HepG2 (cell line): ENCODE data around the gene FAM221A. TPM values are rescaled to one million over a fixed set of nuclear protein-coding genes. Genes with fewer than 3 reads are reported as not detected.

Experiments used
- ATAC-seq: fragments of 200-7000 bp; cut with Tn5 transposase; 3 replicates; pipeline ENCODE4 v1.9.1; 2020; ENCODE audit warnings: mild to moderate bottlenecking, moderate library complexity
- BruUV-seq: library from RNA; stranded (reverse); fragments of 400-500 nt; replicated peaks from 2 replicates; lab custom pipeline; 2021; lab: Mats Ljungman, UMichigan
- CTCF ChIA-PET: fragments of 300-600 bp; formaldehyde crosslinking; extraction: SDS; loops from one replicate; lab custom pipeline; 2021; ENCODE audit warnings: low total read pairs, inconsistent platforms, low intra/inter-chr PET ratio; lab: Yijun Ruan, JAX
- POLR2A ChIA-PET: fragments of 350-600 bp; sonication (Branson Sonifier 250); formaldehyde crosslinking; loops from one replicate; lab custom pipeline; 2020; ENCODE audit warnings: antibody characterized with exemption, inconsistent platforms; lab: Yijun Ruan, JAX
- DNase-seq: peaks from one replicate; pipeline ENCODE4 v3.0.0-alpha.2; 2015; ENCODE audit warnings: low spot score
- FAIRE-seq: peaks from 3 replicates; lab custom pipeline; 2011; peaks lifted over from hg19 to GRCh38; lab: Jason Lieb, UNC
- H2AFZ ChIP-seq: one replicate; pipeline ENCODE4 v1.6.1; 2011; ENCODE audit warnings: low read length, inconsistent platforms
- H3K27ac ChIP-seq: fragments of 300-600 bp; 3 replicates; pipeline ENCODE4 v1.8.0; 2011; ENCODE audit warnings: mixed run types, mild to moderate bottlenecking, mixed read lengths, low read length, inconsistent platforms; ENCODE audit not compliant: insufficient read depth; ENCODE audit errors: extremely low read length
- H3K27me3 ChIP-seq, 2 experiments: fragments of 200-600 bp in 1 of 2; 2 replicates in 1 of 2; 3 replicates in 1 of 2; pipeline versions ENCODE4 v1.6.0 to v1.8.0; 2011; ENCODE audit warnings: low read length in 2 of 2, mild to moderate bottlenecking in 2 of 2, moderate library complexity in 2 of 2, inconsistent platforms in 1 of 2; ENCODE audit not compliant: insufficient read depth in 2 of 2, control insufficient read depth in 1 of 2
- H3K36me3 ChIP-seq, 2 experiments: fragments of 200-600 bp in 1 of 2; replicated peaks in 1 of 2; 2 replicates in 1 of 2; 3 replicates in 1 of 2; pipeline versions ENCODE4 v1.5.1 to v1.8.0; 2011; ENCODE audit warnings: low read length in 2 of 2, inconsistent platforms in 1 of 2; ENCODE audit not compliant: insufficient read depth in 2 of 2, control insufficient read depth in 1 of 2
- H3K4me1 ChIP-seq: 2 replicates; pipeline ENCODE4 v1.5.1; 2012; ENCODE audit warnings: low read length, inconsistent platforms; ENCODE audit not compliant: insufficient read depth
- H3K4me2 ChIP-seq: 2 replicates; pipeline ENCODE4 v1.6.0; 2011; ENCODE audit warnings: low read depth, low read length, inconsistent platforms
- H3K4me3 ChIP-seq, 3 experiments: fragments of 200-600 bp in 1 of 3; sonication (generic), shearing (Covaris generic) in 1 of 3; replicated peaks in 1 of 3; 2 replicates each; pipeline ENCODE4 v1.5.1; 2011 to 2016; ENCODE audit warnings: low read length in 3 of 3, inconsistent platforms in 2 of 3, low read depth in 2 of 3, mild to moderate bottlenecking in 2 of 3, control low read depth in 1 of 3, mixed read lengths in 1 of 3; ENCODE audit not compliant: insufficient read depth in 1 of 3
- H3K79me2 ChIP-seq: one replicate; pipeline ENCODE4 v1.6.1; 2011; ENCODE audit warnings: low read length, inconsistent platforms; ENCODE audit not compliant: insufficient read depth
- H3K9ac ChIP-seq: 2 replicates; pipeline ENCODE4 v1.6.0; 2011; ENCODE audit warnings: mild to moderate bottlenecking, low read depth, low read length, inconsistent platforms; ENCODE audit not compliant: insufficient read depth
- H3K9me3 ChIP-seq: 2 replicates; pipeline ENCODE4 v1.5.1; 2012; ENCODE audit warnings: mild to moderate bottlenecking, low read length
- H4K20me1 ChIP-seq: 2 replicates; pipeline ENCODE4 v1.6.0; 2011; ENCODE audit warnings: inconsistent platforms, mild to moderate bottlenecking, low read length, moderate library complexity; ENCODE audit not compliant: insufficient read depth
- CENPT ChIP-seq: sonication (generic); formaldehyde crosslinking; IDR thresholded peaks from 2 replicates; pipeline ENCODE4 v1.8.0; 2022; ENCODE audit warnings: low read depth, mild to moderate bottlenecking, moderate library complexity, missing genetic modification reagents
- FOXO1 ChIP-seq: sonication (generic); formaldehyde crosslinking; IDR thresholded peaks from 2 replicates; pipeline ENCODE4 v1.4.0; 2020; ENCODE audit warnings: missing genetic modification reagents
- KAT2B ChIP-seq: fragments of 150-350 bp; IDR thresholded peaks from 2 replicates; pipeline ENCODE4 v1.6.1; 2014; ENCODE audit warnings: low read depth, low read length, borderline replicate concordance
- TOPORS ChIP-seq: sonication (generic); formaldehyde crosslinking; IDR thresholded peaks from 2 replicates; pipeline ENCODE4 v1.8.0; 2023; ENCODE audit warnings: mild to moderate bottlenecking, missing genetic modification reagents
- ZNF136 ChIP-seq: sonication (generic); formaldehyde crosslinking; IDR thresholded peaks from 2 replicates; pipeline ENCODE4 v1.8.1; 2022; ENCODE audit warnings: low read depth, mild to moderate bottlenecking, moderate library complexity, missing genetic modification reagents
- ZSCAN5A ChIP-seq: sonication (generic); formaldehyde crosslinking; IDR thresholded peaks from 2 replicates; pipeline ENCODE4 v1.8.0; 2022; ENCODE audit warnings: mild to moderate bottlenecking, missing genetic modification reagents, borderline replicate concordance
- WGBS: methylation state at CpG from one replicate; pipeline ENCODE4 v1.1.6; 2017; ENCODE audit warnings: low lambda C conversion rate; 5-methylcytosine and 5-hydroxymethylcytosine counted together
- in situ Hi-C: cut with HindIII; loops from 2 replicates; pipeline ENCODE4 v1.10.0; 2017; ENCODE audit warnings: low pct_unique_long_range_greater_than_20kb; ENCODE audit not compliant: extremely low pct_ligation_motif_present
- intact Hi-C: fragments of 100-400 bp; cut with micrococcal nuclease; formaldehyde crosslinking; loops from one replicate; pipeline ENCODE4 v1.10.0; 2022; ENCODE audit not compliant: unreplicated experiment
- polyA plus RNA-seq, 8 experiments: library from polyadenylated mRNA; depleted of rRNA in 3 of 8; stranded (reverse) in 7 of 8; unstranded in 1 of 8; fragments of >200 nt; fragmentation: Illumina TruSeq in 4 of 8; extraction: Trizol in 4 of 8; gene quantifications; 2 replicates each; pipeline versions ENCODE4 v1.2.1 to v1.2.3, GENCODE V29; 2011 to 2016; ENCODE audit warnings: low read depth in 4 of 8, missing spikeins in 1 of 8, mixed read lengths in 1 of 8; ENCODE audit not compliant: insufficient read depth in 1 of 8
- total RNA-seq, 5 experiments: library from RNA; depleted of rRNA; stranded (reverse); fragments of >200 nt; fragmentation: Illumina TruSeq; extraction: Trizol; gene quantifications; 2 replicates each; pipeline ENCODE4 v1.2.3, GENCODE V29; 2016; ENCODE audit warnings: low read depth in 1 of 5
- TF ChIP-seq, protein P1 (sequence below), 2 experiments: sonication (generic) in 1 of 2; formaldehyde crosslinking in 1 of 2; IDR thresholded peaks; 2 replicates each; pipeline versions ENCODE4 v1.4.0 to v1.6.1; 2016 to 2020; ENCODE audit warnings: borderline replicate concordance in 1 of 2, low read depth in 1 of 2, mild to moderate bottlenecking in 1 of 2, missing genetic modification reagents in 1 of 2

The FAM221A gene
- total and polyA plus RNA-seq, 2 of the 13 experiments (the other 11 are each of a cell fraction or from before 2014, with no cell fraction given) = 0.08 TPM; not detected in 1

DNA sequence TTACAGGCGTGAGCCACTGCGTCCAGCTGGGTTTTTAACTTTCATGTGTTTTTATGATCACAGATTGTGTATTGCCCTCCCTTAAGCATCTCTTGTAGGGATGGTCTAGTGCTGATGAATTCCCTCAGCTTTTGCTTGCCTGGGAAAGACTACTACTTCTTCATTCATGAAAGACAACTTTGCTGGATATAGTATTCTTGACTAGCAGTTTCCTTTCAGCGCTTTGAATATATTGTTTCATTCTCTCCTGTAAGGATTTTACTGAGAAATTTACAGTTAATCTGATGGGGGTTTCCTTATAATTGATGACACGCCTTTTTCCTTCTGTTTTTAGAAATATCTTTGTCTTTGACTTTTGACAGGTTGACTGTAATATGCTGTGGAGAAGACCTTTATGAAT, 63.2 kb downstream of the FAM221A start:
- H3K79me2 ChIP-seq = no peaks in the 10 kb centered on the region
- no peaks in the 10 kb centered on the region for H3K36me3 ChIP-seq
- BruUV-seq = no TSS peak
- no peak overlapping the region for H3K9ac ChIP-seq
- POLR2A ChIA-PET = no interaction called here
- H3K4me1 ChIP-seq = no peaks in the 10 kb centered on the region
- intact Hi-C loops (no loop called here), in situ Hi-C loops (no loop called here)
- H3K27ac ChIP-seq = no peak overlapping the region
- no peak overlapping the region for H3K4me3 ChIP-seq
- H3K27me3 ChIP-seq = no peaks in the 10 kb centered on the region; a peak in 1 of 5 replicates
- FAIRE-seq = no peak
- H3K9me3 ChIP-seq = peaks cover 11% of the 10 kb centered on the region
- TF ChIP-seq CENPT (CRISPR knock-in tag) (no peak), ZNF136 (0 out of 2 replicates have a peak, but pooled peaks have one; percentile 41)
- no peak overlapping the region for H2AFZ ChIP-seq
- no peak for DNase-seq
- no peaks in the 10 kb centered on the region for H4K20me1 ChIP-seq
- no peak overlapping the region for H3K4me2 ChIP-seq
- no peak for ATAC-seq
- WGBS = 58% methylated on average over 4 of the region's 4 CpGs
- CTCF ChIA-PET = no interaction called here

- Histone ChIP-seq H3K36me3 (no peaks in the 10 kb centered on the region), H3K4me2 (no peak overlapping the region), H3K9ac (no peak overlapping the region), H3K4me1 (no peaks in the 10 kb centered on the region), H2AFZ (no peak overlapping the region), H3K79me2 (no peaks in the 10 kb centered on the region), H4K20me1 (no peaks in the 10 kb centered on the region), H3K27me3 (no peaks in the 10 kb centered on the region; a peak in 1 of 5 replicates), H3K27ac (no peak overlapping the region), H3K9me3 (peaks cover 11% of the 10 kb centered on the region), H3K4me3 (no peak overlapping the region)
- ChIA-PET POLR2A (no interaction called here), CTCF (no interaction called here)
- TF ChIP-seq FOXO1 (CRISPR knock-in tag) (no peak), KAT2B (no peak), ZSCAN5A (CRISPR knock-in tag) (no peak), TOPORS (CRISPR knock-in tag) (no peak)
- TF ChIP-seq, protein P1, sequence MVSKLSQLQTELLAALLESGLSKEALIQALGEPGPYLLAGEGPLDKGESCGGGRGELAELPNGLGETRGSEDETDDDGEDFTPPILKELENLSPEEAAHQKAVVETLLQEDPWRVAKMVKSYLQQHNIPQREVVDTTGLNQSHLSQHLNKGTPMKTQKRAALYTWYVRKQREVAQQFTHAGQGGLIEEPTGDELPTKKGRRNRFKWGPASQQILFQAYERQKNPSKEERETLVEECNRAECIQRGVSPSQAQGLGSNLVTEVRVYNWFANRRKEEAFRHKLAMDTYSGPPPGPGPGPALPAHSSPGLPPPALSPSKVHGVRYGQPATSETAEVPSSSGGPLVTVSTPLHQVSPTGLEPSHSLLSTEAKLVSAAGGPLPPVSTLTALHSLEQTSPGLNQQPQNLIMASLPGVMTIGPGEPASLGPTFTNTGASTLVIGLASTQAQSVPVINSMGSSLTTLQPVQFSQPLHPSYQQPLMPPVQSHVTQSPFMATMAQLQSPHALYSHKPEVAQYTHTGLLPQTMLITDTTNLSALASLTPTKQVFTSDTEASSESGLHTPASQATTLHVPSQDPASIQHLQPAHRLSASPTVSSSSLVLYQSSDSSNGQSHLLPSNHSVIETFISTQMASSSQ (IDR thresholded peaks at IDR 0.05; ENCODE audit: low read depth) = no peak
- TF ChIP-seq, protein P1 (CRISPR knock-in tag; IDR thresholded peaks at IDR 0.05; ENCODE audit: borderline replicate concordance) = no peak
- DNase-seq (no peak), ATAC-seq (no peak), FAIRE-seq (no peak)
- BruUV-seq = no TSS peak
- in situ Hi-C loops = no loop called here
- intact Hi-C loops = no loop called here
- 7% methylated on average over 1 of the region's 1 CpG for WGBS
Measured at GRCh38 chr7:23746629-23747028, 66.6 kb downstream of the FAM221A start.
